Activated B cell treated with CpG ODN at 0.5 μM for 24 hours (primary cell): ENCODE results near the gene SCFD1. TPM values are rescaled to one million over a fixed set of nuclear protein-coding genes. Genes with fewer than 3 reads are reported as not detected.
"Not testable (repeated sequence)": the region's sequence is repeated elsewhere in the genome, so short reads cannot be mapped to it uniquely, and the experiment has no call there.

Experiments used
- ATAC-seq: fragments of 200-7000 bp; cut with Tn5 transposase; one replicate; pipeline ENCODE4 v1.10.0; 2021; ENCODE audit warnings: low read depth, mild to moderate bottlenecking, moderate library complexity
- CTCF ChIA-PET: fragments of 350-600 bp; sonication (Branson Sonifier 250); formaldehyde crosslinking; loops from one replicate; lab custom pipeline; 2021; ENCODE audit warnings: antibody characterized with exemption; lab: Charles Lee
- POLR2A ChIA-PET: fragments of 350-600 bp; sonication (Branson Sonifier 250); formaldehyde crosslinking; loops from one replicate; lab custom pipeline; 2021; ENCODE audit warnings: antibody characterized with exemption; lab: Charles Lee
- DNase-seq: peaks from one replicate; pipeline ENCODE4 v3.0.0; 2022
- H3K27ac Mint-ChIP-seq: one replicate; pipeline ENCODE4 v1.8.0; 2020; ENCODE audit warnings: mixed read lengths
- H3K27me3 Mint-ChIP-seq: one replicate; pipeline ENCODE4 v1.8.0; 2021; ENCODE audit warnings: mixed read lengths
- H3K36me3 Mint-ChIP-seq: one replicate; pipeline ENCODE4 v1.8.0; 2021; ENCODE audit warnings: low read depth, mixed read lengths
- H3K4me1 Mint-ChIP-seq: one replicate; pipeline ENCODE4 v1.8.0; 2021; ENCODE audit warnings: mixed read lengths
- H3K4me3 Mint-ChIP-seq: one replicate; pipeline ENCODE4 v1.8.0; 2020; ENCODE audit warnings: mild to moderate bottlenecking, mixed read lengths
- H3K9me3 Mint-ChIP-seq: one replicate; pipeline ENCODE4 v1.8.0; 2020; ENCODE audit warnings: mixed read lengths
- intact Hi-C: fragments of 100-400 bp; cut with micrococcal nuclease; formaldehyde crosslinking; loops from one replicate; pipeline ENCODE4 v1.15.1; 2024
- total RNA-seq: library from RNA; stranded (reverse); gene quantifications from 2 replicates; pipeline ENCODE4 v1.2.3, GENCODE V29; 2022
- TF ChIP-seq, protein P1 (sequence below): fragments of 200-600 bp; IDR thresholded peaks from one replicate; pipeline ENCODE4 v1.8.0; 2022; ENCODE audit warnings: antibody characterized with exemption, mild to moderate bottlenecking

SCFD1 gene
- total RNA-seq, 1 donor from 2014 or later: 83.6 TPM

DNA sequence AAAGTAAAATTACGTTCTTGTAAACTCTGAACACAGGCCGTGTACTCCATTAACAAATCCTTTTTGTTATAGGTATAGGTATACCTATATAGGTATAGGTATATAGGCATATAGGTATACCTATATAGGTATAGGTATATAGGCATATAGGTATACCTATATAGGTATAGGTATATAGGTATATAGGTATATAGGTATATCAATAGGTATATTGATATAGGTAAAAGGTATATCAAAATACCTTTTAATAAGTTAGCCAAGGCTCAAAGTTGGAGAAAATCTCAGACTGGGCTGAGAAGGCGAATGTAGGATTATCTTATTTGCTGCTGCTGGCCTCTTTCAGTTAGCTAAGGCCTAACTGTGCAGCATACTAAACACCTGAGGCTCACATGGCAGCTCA is 3.4 kb downstream of the SCFD1 start:
- Mint-ChIP-seq H3K4me3 (no peak overlapping the region), H3K36me3 (peaks cover 41% of the 10 kb centered on the region), H3K27me3 (no peaks in the 10 kb centered on the region), H3K4me1 (peaks cover 43% of the 10 kb centered on the region), H3K9me3 (no peaks in the 10 kb centered on the region), H3K27ac (no peak overlapping the region)
- no peak for DNase-seq
- ChIA-PET CTCF (no interaction called here), POLR2A (no interaction called here)
- ATAC-seq: no peak
- TF ChIP-seq, protein P1, sequence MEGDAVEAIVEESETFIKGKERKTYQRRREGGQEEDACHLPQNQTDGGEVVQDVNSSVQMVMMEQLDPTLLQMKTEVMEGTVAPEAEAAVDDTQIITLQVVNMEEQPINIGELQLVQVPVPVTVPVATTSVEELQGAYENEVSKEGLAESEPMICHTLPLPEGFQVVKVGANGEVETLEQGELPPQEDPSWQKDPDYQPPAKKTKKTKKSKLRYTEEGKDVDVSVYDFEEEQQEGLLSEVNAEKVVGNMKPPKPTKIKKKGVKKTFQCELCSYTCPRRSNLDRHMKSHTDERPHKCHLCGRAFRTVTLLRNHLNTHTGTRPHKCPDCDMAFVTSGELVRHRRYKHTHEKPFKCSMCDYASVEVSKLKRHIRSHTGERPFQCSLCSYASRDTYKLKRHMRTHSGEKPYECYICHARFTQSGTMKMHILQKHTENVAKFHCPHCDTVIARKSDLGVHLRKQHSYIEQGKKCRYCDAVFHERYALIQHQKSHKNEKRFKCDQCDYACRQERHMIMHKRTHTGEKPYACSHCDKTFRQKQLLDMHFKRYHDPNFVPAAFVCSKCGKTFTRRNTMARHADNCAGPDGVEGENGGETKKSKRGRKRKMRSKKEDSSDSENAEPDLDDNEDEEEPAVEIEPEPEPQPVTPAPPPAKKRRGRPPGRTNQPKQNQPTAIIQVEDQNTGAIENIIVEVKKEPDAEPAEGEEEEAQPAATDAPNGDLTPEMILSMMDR: no peak
- intact Hi-C loops: no loop called here

DNA sequence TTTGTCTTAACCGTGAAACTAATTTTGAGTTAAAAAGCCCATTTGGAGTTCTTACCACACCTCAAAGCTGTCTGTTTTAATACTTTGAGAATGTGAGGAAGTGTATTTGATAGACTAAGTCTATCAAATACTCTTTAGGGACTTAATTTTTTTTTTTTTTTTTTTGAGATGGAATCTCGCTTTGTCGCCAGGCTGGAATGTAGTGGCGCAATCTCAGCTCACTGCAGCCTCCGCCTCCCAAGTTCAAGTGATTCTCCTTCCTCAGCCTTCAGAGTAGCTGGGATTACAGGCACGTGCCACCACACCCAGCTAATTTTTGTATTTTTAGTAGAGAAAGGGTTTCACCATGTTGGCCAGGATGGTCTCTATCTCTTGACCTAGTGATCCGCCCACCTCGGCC is 7.3 kb downstream of the SCFD1 start:
- peaks cover 59% of the 10 kb centered on the region for H3K36me3 Mint-ChIP-seq
- ATAC-seq, H3K27ac Mint-ChIP-seq, CTCF ChIA-PET, POLR2A ChIA-PET, DNase-seq, intact Hi-C loops, H3K4me3 Mint-ChIP-seq, H3K27me3 Mint-ChIP-seq, H3K9me3 Mint-ChIP-seq: not testable (repeated sequence)
- peaks cover 16% of the 10 kb centered on the region for H3K4me1 Mint-ChIP-seq

DNA sequence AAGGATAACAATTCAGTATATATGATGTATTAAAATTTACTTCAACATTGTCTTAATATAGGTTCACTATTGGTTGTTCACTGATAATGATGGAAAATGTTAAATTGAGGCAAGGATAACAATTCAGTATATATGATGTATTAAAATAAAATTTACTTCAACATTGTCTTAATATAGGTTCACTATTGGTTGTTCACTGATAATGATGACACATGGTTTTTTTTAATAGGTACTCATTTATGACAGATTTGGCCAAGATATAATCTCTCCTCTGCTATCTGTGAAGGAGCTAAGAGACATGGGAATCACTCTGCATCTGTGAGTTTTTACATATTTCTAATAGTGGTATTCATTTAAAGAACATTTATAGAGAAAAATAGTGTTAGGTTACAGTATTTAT is 8.1 kb downstream of the SCFD1 start:
- DNase-seq (no peak), ATAC-seq (no peak)
- intact Hi-C loops: no loop called here
- H3K36me3 Mint-ChIP-seq: peaks cover 61% of the 10 kb centered on the region
- H3K9me3 Mint-ChIP-seq: no peaks in the 10 kb centered on the region
- TF ChIP-seq, protein P1: no peak
- ChIA-PET CTCF (no interaction called here), POLR2A (no interaction called here)
- H3K27me3 Mint-ChIP-seq: no peaks in the 10 kb centered on the region
- no peak overlapping the region for H3K27ac Mint-ChIP-seq
- H3K4me3 Mint-ChIP-seq: no peak overlapping the region
- H3K4me1 Mint-ChIP-seq: peaks cover 9% of the 10 kb centered on the region

DNA sequence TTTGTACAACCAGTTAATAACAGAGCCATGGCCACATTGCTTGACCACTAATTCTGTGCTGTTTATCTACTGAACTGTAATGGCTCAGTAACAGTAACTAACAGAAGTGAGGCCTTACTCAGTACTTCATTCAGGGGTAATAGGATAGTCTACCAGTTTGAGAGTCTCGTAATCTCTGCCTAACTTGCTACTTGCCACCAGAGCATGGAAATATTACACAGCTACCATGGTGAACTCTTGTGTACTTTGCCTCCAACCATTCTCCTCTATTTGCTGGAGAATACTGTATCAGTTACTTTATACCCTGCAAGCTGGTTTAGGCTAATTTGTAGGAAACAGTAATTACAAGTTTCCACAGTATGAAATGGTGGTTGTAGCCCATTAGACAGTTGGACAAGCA is 10.6 kb downstream of the SCFD1 start:
- CTCF ChIA-PET: interaction anchor here (1.2 kb wide), 1 partner anchor 22 kb away, joined by 3 read pairs; no protein-coding TSS in a partner anchor
- no peak overlapping the region for H3K27ac Mint-ChIP-seq
- H3K4me3 Mint-ChIP-seq: no peak overlapping the region
- H3K4me1 Mint-ChIP-seq: peaks cover 7% of the 10 kb centered on the region
- peaks cover 74% of the 10 kb centered on the region for H3K36me3 Mint-ChIP-seq
- DNase-seq (no peak), ATAC-seq (no peak)
- no peaks in the 10 kb centered on the region for H3K9me3 Mint-ChIP-seq
- H3K27me3 Mint-ChIP-seq: no peaks in the 10 kb centered on the region
- POLR2A ChIA-PET: no interaction called here
- intact Hi-C loops: no loop called here
- TF ChIP-seq, protein P1: no peak

DNA sequence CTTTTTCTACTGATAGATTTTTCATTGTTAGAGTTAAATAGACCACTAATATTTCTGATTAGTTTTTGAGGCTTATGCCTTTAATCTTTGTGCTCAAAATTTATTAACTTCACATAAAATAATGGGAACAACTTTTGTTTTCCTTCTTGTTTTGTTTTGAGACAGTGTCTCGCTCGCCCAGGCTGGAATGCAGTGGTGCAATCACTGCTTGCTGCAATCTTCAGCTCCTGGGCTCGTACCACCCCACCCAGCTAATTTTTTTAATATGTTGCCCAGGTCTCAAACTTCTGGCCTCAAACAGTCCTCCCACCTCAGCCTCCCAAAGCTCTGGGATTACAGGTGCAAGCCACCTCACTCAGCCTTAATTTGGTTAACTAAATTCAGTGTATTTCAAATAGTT is 16.8 kb downstream of the SCFD1 start:
- TF ChIP-seq, protein P1: no peak
- H3K4me1 Mint-ChIP-seq: no peaks in the 10 kb centered on the region
- intact Hi-C loops: no loop called here
- H3K36me3 Mint-ChIP-seq: peaks cover 73% of the 10 kb centered on the region
- H3K4me3 Mint-ChIP-seq: no peak overlapping the region
- DNase-seq (no peak), ATAC-seq (no peak)
- no peak overlapping the region for H3K27ac Mint-ChIP-seq
- no peaks in the 10 kb centered on the region for H3K27me3 Mint-ChIP-seq
- CTCF ChIA-PET: no interaction called here
- H3K9me3 Mint-ChIP-seq: peaks cover under 1% of the 10 kb centered on the region
- POLR2A ChIA-PET: no interaction called here

DNA sequence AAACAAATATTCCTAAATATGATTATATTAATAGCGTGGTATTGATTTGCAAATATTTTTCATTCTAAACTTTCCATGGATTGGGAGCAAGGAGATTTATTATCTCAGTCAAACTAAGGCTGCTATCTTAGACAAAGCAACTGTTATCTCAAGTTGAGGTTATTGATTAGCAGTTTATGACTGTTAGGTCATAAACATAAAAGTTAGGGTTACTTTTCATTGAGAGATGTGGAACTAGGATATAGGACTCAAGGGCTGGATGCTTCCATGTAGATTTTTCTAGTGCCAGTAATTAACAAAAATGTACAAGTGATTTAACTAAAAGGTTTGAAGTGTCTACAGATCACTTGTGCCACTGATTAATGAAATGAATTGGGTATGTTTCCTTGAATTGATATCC is 19.1 kb downstream of the SCFD1 start:
- ChIA-PET CTCF (no interaction called here), POLR2A (no interaction called here)
- no peaks in the 10 kb centered on the region for H3K27me3 Mint-ChIP-seq
- H3K9me3 Mint-ChIP-seq: peaks cover 16% of the 10 kb centered on the region
- H3K27ac Mint-ChIP-seq: no peak overlapping the region
- H3K36me3 Mint-ChIP-seq: peaks cover 75% of the 10 kb centered on the region
- ATAC-seq (no peak), DNase-seq (no peak)
- TF ChIP-seq, protein P1: no peak
- intact Hi-C loops: no loop called here
- H3K4me1 Mint-ChIP-seq: peaks cover under 1% of the 10 kb centered on the region
- no peak overlapping the region for H3K4me3 Mint-ChIP-seq

DNA sequence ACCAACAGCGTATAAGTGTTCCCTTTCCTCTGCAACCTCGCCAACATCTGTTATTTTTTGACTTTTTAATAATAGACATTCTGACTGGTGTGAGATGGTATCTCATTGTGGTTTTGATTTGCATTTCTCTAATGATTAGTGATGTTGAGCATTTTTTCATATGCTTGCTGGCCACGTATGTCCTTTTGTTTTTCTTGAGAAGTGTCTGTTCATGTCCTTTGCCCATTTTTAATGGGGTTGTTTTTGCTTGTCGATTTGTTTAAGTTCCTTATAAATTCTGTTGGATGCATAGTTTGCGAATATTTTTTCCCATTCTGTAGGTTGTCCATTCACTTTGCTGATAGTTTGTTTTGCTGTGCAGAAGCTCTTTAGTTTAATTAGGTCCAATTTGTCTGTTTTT is 22.3 kb downstream of the SCFD1 start:
- CTCF ChIA-PET, H3K4me3 Mint-ChIP-seq, POLR2A ChIA-PET, H3K27me3 Mint-ChIP-seq, DNase-seq, H3K27ac Mint-ChIP-seq, H3K4me1 Mint-ChIP-seq, intact Hi-C loops, ATAC-seq: not testable (repeated sequence)
- Mint-ChIP-seq H3K9me3 (peaks cover 16% of the 10 kb centered on the region), H3K36me3 (peaks cover 72% of the 10 kb centered on the region)
